Left lung (tissue), 10 donors: Measurements from ENCODE around the gene TAS2R40. TPM values are rescaled to one million over a fixed set of nuclear protein-coding genes. Genes with fewer than 3 reads are reported as not detected.

Experiments
- ATAC-seq: fragments of 200-7000 bp; cut with Tn5 transposase; one replicate; pipeline ENCODE4 v1.9.1; 2020; ENCODE audit warnings: moderate library complexity
- DNase-seq, 4 donors: peaks; one replicate each; pipeline ENCODE4 v3.0.0-alpha.2; 2013 to 2020
- H3K27ac ChIP-seq, 2 donors: fragments of 200-600 bp; sonication (generic) in 1 of 2; one replicate each; pipeline versions ENCODE4 v1.5.0 to v1.8.0; 2020 to 2021
- H3K27me3 ChIP-seq, 2 donors: fragments of 200-600 bp; sonication (generic) in 1 of 2; one replicate each; pipeline versions ENCODE4 v1.5.0 to v1.8.0; 2020 to 2021
- H3K36me3 ChIP-seq, 2 donors: fragments of 200-600 bp; sonication (generic) in 1 of 2; one replicate each; pipeline versions ENCODE4 v1.5.0 to v1.8.0; 2020 to 2021
- H3K4me1 ChIP-seq, 2 donors: fragments of 200-600 bp; one replicate each; pipeline ENCODE4 v1.8.0; 2021
- H3K4me3 ChIP-seq, 2 donors: fragments of 200-600 bp; sonication (generic) in 1 of 2; one replicate each; pipeline versions ENCODE4 v1.5.0 to v1.8.0; 2020 to 2021; ENCODE audit warnings: mild to moderate bottlenecking in 1 of 2
- H3K9me3 ChIP-seq, 2 donors: fragments of 200-600 bp; sonication (generic) in 1 of 2; one replicate each; pipeline versions ENCODE4 v1.5.0 to v1.8.0; 2020 to 2021
- intact Hi-C, 2 donors: fragments of 100-400 bp; cut with DNase I; formaldehyde crosslinking; loops; one replicate each; pipeline versions ENCODE4 v1.11.2 to v1.14.2; 2022
- polyA plus RNA-seq, 6 donors: library from polyadenylated mRNA; unstranded; fragments of 120-200 nt; gene quantifications; one replicate each; pipeline ENCODE4 v1.2.1, GENCODE V29; 2013; ENCODE audit not compliant: insufficient read length in 6 of 6
- total RNA-seq, 2 donors: library from RNA; stranded (reverse); fragmentation: NEBNext Ultra II Directional; extraction: Animal tissue kit (Norgen Biotek cat#: 25700); gene quantifications; one replicate each; pipeline ENCODE4 v1.2.1, GENCODE V29; 2021
- TF ChIP-seq, protein P1 (sequence below), 2 donors: fragments of 200-600 bp; sonication (generic) in 1 of 2; IDR thresholded peaks; one replicate each; pipeline versions ENCODE4 v1.5.0 to v1.8.0; 2021; ENCODE audit warnings: antibody characterized with exemption in 2 of 2
- donor health status: DM: no; HTN: yes; CAD: no.
- donor health status: DM: no; HTN: no; CAD: no.

TAS2R40 gene
- total and polyA plus RNA-seq, 8 donors = not detected

DNA sequence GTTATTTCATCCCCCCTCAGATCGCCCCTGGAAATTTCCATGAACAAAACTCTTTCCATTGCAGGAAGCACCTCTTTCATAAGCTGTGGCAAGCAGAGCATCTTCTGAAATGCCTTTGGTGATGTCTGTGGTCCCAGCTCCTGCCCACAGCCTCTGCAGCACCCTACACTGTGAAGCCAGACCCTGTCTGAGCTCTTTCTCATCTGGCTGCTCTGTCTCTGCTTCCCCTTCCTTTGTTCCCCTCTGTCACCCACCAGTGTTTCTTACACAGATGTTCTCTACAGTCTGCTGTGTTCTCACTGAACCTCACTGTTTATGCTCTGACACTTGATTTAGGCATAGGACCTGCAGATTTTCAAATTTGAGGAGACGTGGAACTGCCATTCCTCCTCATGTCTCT, 40.5 kb upstream of the TAS2R40 start:
- Histone ChIP-seq H3K27ac (no peak overlapping the region), H3K9me3 (peaks cover 0 to 33% of the 10 kb centered on the region in 2 donors), H3K36me3 (no peaks in the 10 kb centered on the region), H3K4me1 (no peaks in the 10 kb centered on the region), H3K27me3 (peaks cover 0 to 15% of the 10 kb centered on the region in 2 donors), H3K4me3 (no peak overlapping the region)
- ATAC-seq (no peak), DNase-seq (no peak)
- intact Hi-C loops = no loop called here
- TF ChIP-seq, protein P1, sequence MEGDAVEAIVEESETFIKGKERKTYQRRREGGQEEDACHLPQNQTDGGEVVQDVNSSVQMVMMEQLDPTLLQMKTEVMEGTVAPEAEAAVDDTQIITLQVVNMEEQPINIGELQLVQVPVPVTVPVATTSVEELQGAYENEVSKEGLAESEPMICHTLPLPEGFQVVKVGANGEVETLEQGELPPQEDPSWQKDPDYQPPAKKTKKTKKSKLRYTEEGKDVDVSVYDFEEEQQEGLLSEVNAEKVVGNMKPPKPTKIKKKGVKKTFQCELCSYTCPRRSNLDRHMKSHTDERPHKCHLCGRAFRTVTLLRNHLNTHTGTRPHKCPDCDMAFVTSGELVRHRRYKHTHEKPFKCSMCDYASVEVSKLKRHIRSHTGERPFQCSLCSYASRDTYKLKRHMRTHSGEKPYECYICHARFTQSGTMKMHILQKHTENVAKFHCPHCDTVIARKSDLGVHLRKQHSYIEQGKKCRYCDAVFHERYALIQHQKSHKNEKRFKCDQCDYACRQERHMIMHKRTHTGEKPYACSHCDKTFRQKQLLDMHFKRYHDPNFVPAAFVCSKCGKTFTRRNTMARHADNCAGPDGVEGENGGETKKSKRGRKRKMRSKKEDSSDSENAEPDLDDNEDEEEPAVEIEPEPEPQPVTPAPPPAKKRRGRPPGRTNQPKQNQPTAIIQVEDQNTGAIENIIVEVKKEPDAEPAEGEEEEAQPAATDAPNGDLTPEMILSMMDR (IDR thresholded peaks at IDR 0.05) = no peak

DNA sequence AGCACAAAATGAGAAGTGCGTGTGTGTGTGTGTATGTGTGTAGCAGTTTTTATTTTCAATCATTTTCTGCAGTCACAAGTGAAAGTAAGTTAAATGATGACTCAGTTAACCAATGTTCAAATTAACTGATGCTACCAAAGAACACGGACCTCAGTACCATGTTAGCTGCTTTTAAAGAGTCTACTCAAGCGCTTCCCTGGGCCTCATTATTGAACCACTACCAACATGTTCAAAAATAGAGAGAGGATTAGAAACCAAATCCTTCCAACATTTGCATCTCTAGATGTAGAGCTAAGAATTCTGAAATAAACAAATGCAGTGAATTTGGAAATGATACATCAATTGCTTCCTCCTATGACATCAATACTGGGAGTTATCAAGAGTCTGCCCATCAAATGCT, 38.8 kb upstream of the TAS2R40 start, which contains the start of gene TAS2R39:
Gene TAS2R39, plus strand, starts transcription at position 396 of the 400 bp plus-strand sequence. Its CDS starts 0 bp downstream, at position 396.
- no peak for ATAC-seq
- TF ChIP-seq, protein P1 (IDR thresholded peaks at IDR 0.05) = no peak

DNA sequence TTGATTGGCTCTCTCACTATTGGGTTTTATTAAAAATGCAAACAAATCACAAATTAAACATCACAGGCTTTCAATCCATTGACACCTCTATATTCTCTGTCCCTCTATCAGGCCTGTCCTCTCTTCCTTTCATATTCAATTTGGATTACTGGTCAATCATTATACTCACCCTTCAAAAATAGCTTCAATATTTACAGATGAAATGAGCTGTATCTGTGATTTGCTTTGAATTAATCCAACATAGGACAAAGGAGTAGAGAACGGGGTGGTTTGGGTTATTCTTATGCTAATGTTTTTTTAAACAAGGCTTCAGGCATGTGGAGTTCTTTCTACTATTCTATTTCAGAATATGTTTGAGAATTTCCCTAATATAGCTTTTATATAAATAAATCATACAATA, 36.3 kb upstream of the TAS2R40 start:
- DNase-seq (no peak), ATAC-seq (no peak)
- Histone ChIP-seq H3K27ac (no peak overlapping the region), H3K9me3 (no peaks in the 10 kb centered on the region), H3K4me1 (no peaks in the 10 kb centered on the region), H3K4me3 (no peak overlapping the region), H3K36me3 (no peaks in the 10 kb centered on the region), H3K27me3 (peaks cover 0 to 15% of the 10 kb centered on the region in 2 donors)
- intact Hi-C loops = no loop called here
- TF ChIP-seq, protein P1 (IDR thresholded peaks at IDR 0.05) = no peak

More for the DNA sequence above, 38.8 kb upstream of the TAS2R40 start, which contains the start of gene TAS2R39:
- H3K9me3 ChIP-seq = peaks cover 0 to 17% of the 10 kb centered on the region in 2 donors
- H3K27me3 ChIP-seq = peaks cover 0 to 15% of the 10 kb centered on the region in 2 donors
- DNase-seq = no peak
- H3K4me1 ChIP-seq = no peaks in the 10 kb centered on the region
- no peaks in the 10 kb centered on the region for H3K36me3 ChIP-seq
- no peak within 1 kb of the TSS for H3K4me3 ChIP-seq
- H3K27ac ChIP-seq = no peak within 1 kb of the TSS
- intact Hi-C loops = no loop called here

DNA sequence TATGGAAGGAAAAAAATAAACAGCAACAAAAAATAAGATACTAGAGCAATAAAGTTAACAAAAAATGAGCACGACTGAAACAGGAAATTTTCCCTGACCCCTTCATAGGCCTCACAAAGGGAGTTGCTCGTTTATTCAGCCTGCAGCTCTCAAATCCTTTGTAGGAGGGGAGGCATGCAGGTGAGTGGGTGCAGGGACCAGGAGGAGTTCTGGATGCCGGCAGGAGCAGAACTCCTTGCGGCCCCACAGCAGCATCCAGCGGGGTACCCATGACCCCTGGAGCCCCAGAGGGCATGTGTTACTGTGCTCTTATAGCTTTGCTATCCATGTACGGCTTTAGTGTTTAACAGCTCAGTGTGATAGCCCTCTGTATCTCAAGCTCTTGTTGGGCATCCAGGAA, 32.8 kb upstream of the TAS2R40 start:
- H3K4me1 ChIP-seq = no peaks in the 10 kb centered on the region
- H3K36me3 ChIP-seq = no peaks in the 10 kb centered on the region
- TF ChIP-seq, protein P1 (IDR thresholded peaks at IDR 0.05) = no peak
- no peak for ATAC-seq
- no peak for DNase-seq
- H3K4me3 ChIP-seq = no peak overlapping the region
- no peaks in the 10 kb centered on the region for H3K9me3 ChIP-seq
- H3K27ac ChIP-seq = no peak overlapping the region
- H3K27me3 ChIP-seq = peaks cover 0 to 14% of the 10 kb centered on the region in 2 donors
- intact Hi-C loops = no loop called here

DNA sequence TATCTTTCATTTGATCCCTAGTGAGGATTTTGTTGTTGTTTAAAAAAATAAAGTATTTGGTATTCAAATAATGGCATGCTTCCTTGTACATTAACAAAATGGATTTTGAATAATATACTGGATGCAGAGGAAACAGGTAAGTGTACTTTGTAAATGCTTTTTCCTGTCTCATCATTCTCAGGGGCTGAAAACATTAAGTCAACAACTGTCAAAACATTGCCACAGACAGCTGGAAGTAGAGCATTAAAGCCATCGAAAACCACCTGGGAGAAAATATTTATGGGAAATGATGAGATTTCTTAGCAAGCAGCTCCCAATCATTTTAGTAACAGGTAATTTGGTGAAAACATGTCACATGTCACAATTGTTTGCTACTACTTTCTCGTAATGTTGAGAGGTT, 28.0 kb upstream of the TAS2R40 start:
- ATAC-seq (no peak), DNase-seq (no peak)
- intact Hi-C loops = no loop called here
- no peaks in the 10 kb centered on the region for H3K4me1 ChIP-seq
- TF ChIP-seq, protein P1 (IDR thresholded peaks at IDR 0.05) = no peak
- no peak overlapping the region for H3K4me3 ChIP-seq
- H3K27ac ChIP-seq = no peak overlapping the region
- H3K27me3 ChIP-seq = no peaks in the 10 kb centered on the region
- H3K9me3 ChIP-seq = peaks cover 0 to 7% of the 10 kb centered on the region in 2 donors
- H3K36me3 ChIP-seq = no peaks in the 10 kb centered on the region
